Superior temporal gyrus (tissue), 1 donor: ENCODE results near the gene ALCAM.
A peak's percentile ranks its signal among the peaks of the same experiment; 100 is the strongest.

Source experiments
- DNase-seq: peaks from one replicate; pipeline ENCODE4 v3.0.0-alpha.2; 2016; ENCODE audit errors: extremely low spot score

ALCAM gene

DNA sequence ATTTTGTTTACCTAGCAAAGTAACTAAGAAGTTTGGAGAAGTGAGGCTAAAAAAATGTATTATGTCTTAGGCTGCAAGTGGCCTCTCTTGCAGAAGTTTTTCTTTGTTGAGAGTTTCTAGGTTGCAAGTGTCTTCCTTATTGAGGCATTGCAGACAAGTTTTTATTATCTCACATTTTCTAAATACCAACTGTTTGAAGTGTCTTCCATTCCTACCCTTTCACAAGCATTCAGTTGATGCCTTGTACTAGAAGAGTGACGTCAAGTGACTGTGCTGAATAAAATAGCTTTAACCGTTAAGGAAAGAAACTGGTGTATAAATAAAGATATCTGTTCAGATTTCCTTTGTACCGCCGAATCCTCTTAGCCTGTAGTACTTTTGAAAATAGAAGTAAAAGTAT, 123.3 kb downstream of the ALCAM start:
- DNase-seq = no peak

DNA sequence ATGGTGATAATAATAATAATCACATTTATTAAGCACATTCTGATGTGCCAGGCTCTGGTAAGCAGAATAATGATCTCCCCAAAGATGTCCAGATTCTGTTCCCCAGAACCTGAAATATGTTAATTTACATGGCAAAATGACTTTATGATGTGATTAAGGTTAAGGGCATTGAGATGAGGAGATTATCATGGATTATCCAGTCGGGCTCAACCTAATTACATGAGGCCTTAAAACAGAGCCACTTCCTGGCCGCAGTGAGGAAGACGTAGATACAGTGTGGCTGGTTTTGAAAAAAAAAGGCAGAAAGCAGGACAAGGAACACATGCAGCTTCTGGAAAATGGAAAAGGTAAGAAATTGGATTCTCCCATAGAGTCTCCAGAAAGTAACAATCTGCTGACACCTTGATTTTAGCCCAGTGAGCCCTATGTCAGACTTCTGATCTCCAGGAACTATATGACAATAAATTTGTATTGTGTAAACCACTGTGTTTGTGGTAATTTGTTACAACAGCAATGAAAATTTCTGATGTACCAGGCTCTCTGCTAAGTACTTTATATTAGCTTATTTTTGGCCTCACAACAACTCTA, 126.7 kb downstream of the ALCAM start:
- no peak for DNase-seq

DNA sequence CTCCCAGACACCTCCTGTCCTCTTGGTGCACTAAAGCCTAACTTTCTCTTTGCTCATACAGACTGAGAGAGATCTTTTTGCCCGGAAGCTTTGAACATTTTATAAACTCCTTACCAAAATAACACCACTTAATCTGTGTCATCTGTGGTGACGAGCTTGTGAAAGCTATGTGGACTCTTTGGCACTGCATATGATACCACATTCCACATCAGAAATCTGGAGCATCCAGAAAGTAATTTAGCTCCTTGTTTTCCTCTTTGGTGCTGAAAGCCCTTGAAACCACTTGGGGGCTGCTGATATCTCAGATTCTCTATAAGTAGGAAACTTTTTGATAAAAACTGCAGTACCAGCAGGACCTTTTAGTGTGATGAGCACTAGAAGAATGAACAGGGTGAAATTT, 128.3 kb downstream of the ALCAM start:
- peak; percentile 42 for DNase-seq

GRCh38 chr3:105496343-105496742, 129.6 kb downstream of the ALCAM start:
- DNase-seq = peak; percentile 66

- no peak for DNase-seq
Observed at GRCh38 chr3:105497386-105497785, 130.7 kb downstream of the ALCAM start.

GRCh38 chr3:105499961-105500360, 133.3 kb downstream of the ALCAM start:
- DNase-seq = peak; percentile 31

- DNase-seq = peak; percentile 50
Observed at GRCh38 chr3:105502333-105502732, 135.6 kb downstream of the ALCAM start.

- DNase-seq = peak; percentile 67
Observed at GRCh38 chr3:105503191-105503593, 136.5 kb downstream of the ALCAM start.

GRCh38 chr3:105504440-105504951, 137.8 kb downstream of the ALCAM start:
- no peak for DNase-seq

- no peak for DNase-seq
Observed at GRCh38 chr3:105505170-105505569, 138.5 kb downstream of the ALCAM start.

DNA sequence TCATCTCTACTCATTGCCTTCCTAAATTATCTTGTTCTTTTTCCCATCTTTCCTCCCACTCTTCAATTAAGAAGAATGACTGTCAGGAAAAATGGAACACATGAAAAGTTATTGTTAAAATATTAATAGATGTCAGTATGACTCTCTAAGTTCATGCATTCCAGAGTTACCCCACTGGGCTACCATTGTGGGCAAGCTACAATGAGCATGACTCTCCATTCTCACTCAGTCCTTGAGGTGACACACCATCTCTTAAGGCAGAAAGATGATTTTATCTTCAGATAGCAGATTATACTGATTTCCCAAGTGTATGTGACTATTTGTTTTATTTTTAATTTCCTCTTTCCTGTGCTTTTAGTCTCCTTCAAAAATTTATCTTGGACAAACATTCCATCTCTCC, 144.3 kb downstream of the ALCAM start:
- no peak for DNase-seq

DNA sequence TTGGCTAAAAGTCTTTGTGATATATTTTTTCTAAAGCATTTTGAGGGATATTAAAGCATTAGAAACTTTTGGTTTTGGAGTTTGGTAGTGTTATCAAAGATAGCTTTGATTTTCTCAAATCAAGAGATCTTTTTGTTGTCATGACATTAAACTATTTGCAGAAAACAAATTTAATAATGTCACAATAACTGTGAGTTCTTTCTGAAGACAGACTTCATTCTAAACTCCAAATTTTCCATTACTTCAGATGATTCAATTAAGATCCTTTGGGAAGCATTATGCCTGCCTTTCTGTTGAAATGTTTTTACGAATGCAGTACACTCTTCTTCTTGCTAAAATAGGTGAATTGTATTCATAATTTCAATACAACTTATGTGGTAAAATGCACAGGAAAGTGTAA, 145.4 kb downstream of the ALCAM start:
- DNase-seq = peak; percentile 37

- DNase-seq = no peak
Observed at GRCh38 chr3:105513042-105513441, 146.3 kb downstream of the ALCAM start.

- peak; percentile 28 for DNase-seq
Observed at GRCh38 chr3:105513886-105514285, 147.2 kb downstream of the ALCAM start.

GRCh38 chr3:105515372-105515771, 148.7 kb downstream of the ALCAM start:
- no peak for DNase-seq

GRCh38 chr3:105516972-105517371, 150.3 kb downstream of the ALCAM start:
- peak; percentile 74 for DNase-seq

- DNase-seq = no peak
Observed at GRCh38 chr3:105518203-105518602, 151.5 kb downstream of the ALCAM start.

DNA sequence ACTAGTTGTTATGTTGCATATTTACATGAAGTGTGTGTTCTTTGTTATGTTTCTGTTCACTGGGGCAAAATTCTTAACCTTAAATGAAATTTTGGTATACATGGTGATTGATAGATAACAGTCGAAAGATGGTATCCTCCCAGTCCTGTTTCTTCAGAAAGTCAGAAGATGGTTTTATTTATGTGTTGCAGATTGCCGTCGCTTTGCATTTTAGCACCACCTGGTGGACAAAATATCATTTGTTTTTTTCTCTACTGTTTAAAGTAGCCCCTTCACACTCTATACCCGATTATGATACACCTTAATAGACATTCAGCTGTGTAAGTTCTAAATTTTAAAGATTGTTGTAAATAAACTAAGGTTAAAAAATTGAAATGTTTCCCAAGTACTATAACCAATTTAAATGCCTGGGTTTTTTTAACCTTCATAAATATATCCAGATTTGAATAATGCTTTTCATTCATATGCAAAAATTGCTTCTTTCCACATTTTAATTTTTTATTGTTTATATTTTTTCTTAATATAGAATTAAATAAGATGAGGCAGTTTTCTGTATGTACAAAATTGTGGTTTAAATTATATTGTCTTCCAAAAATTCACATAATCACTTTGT, 152.2 kb downstream of the ALCAM start:
- peak; percentile 98 for DNase-seq

DNA sequence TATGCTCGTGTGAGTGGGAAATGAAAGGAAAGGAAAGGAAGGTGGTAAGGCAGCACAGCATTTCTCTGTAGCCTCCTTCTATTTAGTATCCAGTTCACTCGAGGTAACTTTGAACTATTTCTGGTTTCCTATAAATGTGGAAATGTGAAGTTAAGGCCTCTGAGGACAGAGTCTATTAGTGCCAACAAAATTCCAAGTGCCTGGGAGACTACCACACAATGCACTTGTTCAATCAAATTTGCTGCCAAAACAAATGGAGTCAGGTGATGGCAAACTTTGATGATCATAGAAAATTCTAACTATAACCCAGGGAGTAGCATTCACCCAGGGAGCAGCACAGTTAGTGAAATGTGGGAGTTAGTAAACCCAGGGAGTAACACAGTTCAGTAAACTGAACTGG, 155.1 kb downstream of the ALCAM start:
- DNase-seq = no peak

GRCh38 chr3:105523501-105523900, 156.8 kb downstream of the ALCAM start:
- no peak for DNase-seq

DNA sequence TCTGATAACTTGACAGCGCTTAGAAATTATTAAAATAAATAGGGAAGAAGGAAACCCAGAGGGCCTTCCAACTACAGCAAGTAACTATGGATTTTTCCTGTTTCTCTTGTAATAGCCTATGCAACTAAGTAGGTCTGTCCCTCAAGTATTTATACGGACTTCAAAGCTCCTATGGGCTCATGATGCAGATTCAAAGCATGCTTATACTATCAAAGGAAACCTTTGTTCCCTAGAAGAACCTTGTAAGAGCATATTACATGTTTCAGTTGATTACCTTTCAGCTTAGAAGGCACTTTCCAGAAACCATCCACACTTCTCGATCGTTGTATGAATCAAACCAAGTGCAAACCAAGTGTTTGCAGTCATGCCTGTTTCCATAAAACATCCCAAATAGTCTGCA, 158.8 kb downstream of the ALCAM start:
- DNase-seq = no peak

GRCh38 chr3:105526360-105527111, 159.8 kb downstream of the ALCAM start:
- DNase-seq = peak; percentile 89

DNA sequence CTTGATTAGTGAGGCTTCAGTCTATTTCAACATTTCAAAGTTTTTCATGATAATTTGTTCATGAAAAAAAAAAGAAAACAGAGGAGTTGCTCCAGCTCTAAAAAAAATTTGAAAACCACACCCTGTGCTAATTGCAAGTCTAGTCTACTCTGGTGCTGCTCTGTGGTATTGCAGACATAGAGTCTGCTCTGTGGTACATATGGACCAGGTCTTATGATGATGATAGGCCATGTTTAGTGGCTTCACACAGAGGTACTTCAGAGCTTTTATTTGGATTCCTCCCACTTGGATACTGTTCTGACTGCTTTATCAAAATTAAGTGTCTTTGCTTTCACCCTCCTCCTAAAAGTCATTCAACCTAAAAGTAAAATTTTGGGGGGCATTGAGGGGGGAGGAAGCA, 160.8 kb downstream of the ALCAM start:
- DNase-seq = no peak
